ENCODE measurements around the gene NFATC3.

GRCh38 chr16:68183046-68183445 is 97.9 kb downstream of the NFATC3 start:
- no peak for TF ChIP-seq CTCF (IDR thresholded peaks at IDR 0.05)
- TF ChIP-seq POLR2A (IDR thresholded peaks at IDR 0.05), result no peak
